Activated CD4-positive, alpha-beta T cell treated with anti-CD3 and anti-CD28 coated beads, Interleukin-2, amount 10 ng/mL, durations not matched to agents 7 days and 5 days (primary cell): ENCODE data around the gene CLIP4. TPM values are rescaled to one million over a fixed set of nuclear protein-coding genes. Genes with fewer than 3 reads are reported as not detected.

ENCODE experiments used
- CTCF ChIA-PET: fragments of 350-600 bp; sonication (Branson Sonifier 250); formaldehyde crosslinking; loops from one replicate; lab custom pipeline; 2021; ENCODE audit warnings: antibody characterized with exemption; lab: Charles Lee
- POLR2A ChIA-PET: fragments of 350-600 bp; sonication (Branson Sonifier 250); formaldehyde crosslinking; loops from one replicate; lab custom pipeline; 2021; ENCODE audit warnings: antibody characterized with exemption; lab: Charles Lee
- DNase-seq: peaks from one replicate; pipeline ENCODE4 v3.0.0-alpha.2; 2020
- H3K27ac Mint-ChIP-seq: one replicate; pipeline ENCODE4 v1.8.0; 2021; ENCODE audit warnings: mild to moderate bottlenecking, moderate library complexity, mixed read lengths
- H3K27me3 Mint-ChIP-seq: one replicate; pipeline ENCODE4 v1.8.0; 2021; ENCODE audit warnings: mixed read lengths
- H3K36me3 Mint-ChIP-seq: one replicate; pipeline ENCODE4 v1.8.0; 2021; ENCODE audit warnings: low read depth, mixed read lengths
- H3K4me1 Mint-ChIP-seq: one replicate; pipeline ENCODE4 v1.8.0; 2021; ENCODE audit warnings: mixed read lengths
- H3K4me3 Mint-ChIP-seq: one replicate; pipeline ENCODE4 v1.8.0; 2021; ENCODE audit warnings: mild to moderate bottlenecking, moderate library complexity, mixed read lengths
- H3K9me3 Mint-ChIP-seq: one replicate; pipeline ENCODE4 v1.8.0; 2021; ENCODE audit warnings: mixed read lengths
- total RNA-seq, 2 experiments: library from RNA; stranded (reverse); gene quantifications; one replicate each; pipeline ENCODE4 v1.2.3, GENCODE V29; 2021

Gene CLIP4
- total RNA-seq, 2 experiments from 2014 or later: 23.4 to 23.8 TPM

DNA sequence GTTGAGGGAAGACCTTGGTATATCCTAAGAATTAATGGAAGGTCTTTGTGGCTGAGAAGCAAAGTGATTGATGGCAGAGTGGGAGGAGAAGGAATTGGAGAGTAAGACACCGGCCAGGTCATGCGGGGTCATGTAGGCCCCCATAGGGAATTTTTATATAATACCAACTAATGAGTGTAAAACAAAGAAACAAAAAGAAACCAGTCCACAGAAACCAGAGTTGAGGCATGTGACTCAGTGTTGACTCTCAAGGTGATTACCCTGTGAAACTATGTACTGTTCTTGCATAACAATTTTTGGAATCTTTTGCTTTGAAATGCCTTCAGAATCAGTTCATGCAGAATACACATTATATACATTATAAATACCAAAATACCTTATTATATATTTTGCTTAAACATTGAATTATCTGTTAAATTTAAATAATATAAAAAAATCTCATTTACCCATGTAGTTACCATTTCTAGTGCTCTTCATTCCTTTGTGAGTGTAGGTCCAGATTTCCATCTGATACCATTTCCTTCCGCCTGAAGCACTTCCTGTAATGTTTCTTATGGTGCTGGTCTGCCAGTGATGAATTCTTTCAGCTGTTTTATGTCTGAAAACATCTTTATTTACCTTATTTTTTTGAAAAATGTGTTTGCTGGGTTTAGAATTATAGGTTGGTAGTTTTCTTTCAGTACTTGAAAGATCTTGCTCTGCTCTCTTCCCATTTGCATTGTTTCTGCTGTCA lies 8.6 kb downstream of the CLIP4 start:
- no peaks in the 10 kb centered on the region for H3K27me3 Mint-ChIP-seq
- POLR2A ChIA-PET: no interaction called here
- CTCF ChIA-PET: interaction anchor here (0.6 kb wide), 1 partner anchor 1424 kb away, joined by 3 read pairs; no protein-coding TSS in a partner anchor
- peaks cover 31% of the 10 kb centered on the region for H3K4me1 Mint-ChIP-seq
- no peak for DNase-seq
- peaks cover 60% of the 10 kb centered on the region for H3K36me3 Mint-ChIP-seq
- H3K4me3 Mint-ChIP-seq: no peak overlapping the region
- H3K9me3 Mint-ChIP-seq: peaks cover 15% of the 10 kb centered on the region
- peak overlapping the region; percentile 51 for H3K27ac Mint-ChIP-seq

DNA sequence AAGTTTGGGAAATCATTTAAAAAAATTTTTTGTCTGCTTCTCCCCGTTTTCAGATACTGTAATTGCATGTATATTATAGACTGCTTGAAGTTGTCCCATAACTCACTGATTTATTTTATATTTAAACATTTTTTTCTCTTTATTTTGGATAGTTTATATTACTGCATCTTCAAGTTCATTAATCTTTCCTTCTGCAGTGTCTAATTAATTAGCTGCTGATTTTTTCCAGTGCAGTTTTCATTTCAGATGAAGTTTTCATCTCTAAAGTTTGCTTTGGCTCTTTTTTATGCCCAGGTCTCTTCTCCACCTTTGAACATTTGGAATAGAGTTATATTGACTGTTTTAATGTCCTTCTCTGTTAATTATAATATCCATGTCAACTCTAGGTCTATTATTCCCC lies 9.3 kb downstream of the CLIP4 start:
- Mint-ChIP-seq H3K4me3 (no peak overlapping the region), H3K27ac (no peak overlapping the region), H3K4me1 (peaks cover 28% of the 10 kb centered on the region), H3K9me3 (peaks cover 15% of the 10 kb centered on the region), H3K36me3 (peaks cover 61% of the 10 kb centered on the region), H3K27me3 (no peaks in the 10 kb centered on the region)
- ChIA-PET POLR2A (no interaction called here), CTCF (interaction anchor here (0.6 kb wide), 1 partner anchor 1425 kb away, joined by 3 read pairs; no protein-coding TSS in a partner anchor)
- no peak for DNase-seq

DNA sequence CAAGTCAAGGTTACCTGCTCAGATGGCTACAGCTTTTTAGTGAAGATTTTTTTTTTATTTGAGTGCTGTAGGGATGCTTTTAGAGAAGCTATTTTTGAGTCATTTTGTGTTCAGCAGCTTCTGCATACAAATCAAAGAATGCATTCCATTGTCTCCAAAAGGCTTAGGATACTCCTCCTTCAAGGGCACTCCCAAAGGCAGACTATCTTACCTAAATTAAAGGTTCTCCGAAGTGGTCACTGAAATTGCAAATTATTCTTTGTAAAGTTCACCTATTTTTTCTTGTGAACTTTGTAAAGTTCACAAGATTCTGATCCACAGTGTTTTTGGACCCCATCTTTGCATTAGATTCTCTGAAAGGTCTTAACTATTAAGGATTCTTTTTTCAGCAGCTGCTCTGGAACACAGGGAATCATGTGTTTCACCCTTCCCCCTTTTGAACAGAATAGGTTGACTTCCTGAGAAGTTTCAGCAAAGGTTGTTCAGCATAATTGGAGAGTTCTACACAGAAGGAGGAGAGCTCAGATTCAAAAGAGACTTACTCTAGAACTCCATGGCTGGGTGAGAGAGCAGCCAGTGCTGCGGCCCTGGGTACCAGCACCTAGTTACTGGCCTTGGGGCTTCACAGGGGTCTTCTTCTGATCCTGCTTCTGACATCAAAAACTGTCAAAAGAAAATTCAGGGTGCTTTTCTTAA lies 14.5 kb downstream of the CLIP4 start:
- Mint-ChIP-seq H3K4me3 (no peak overlapping the region), H3K4me1 (peaks cover 23% of the 10 kb centered on the region), H3K27me3 (no peaks in the 10 kb centered on the region), H3K36me3 (peaks cover 59% of the 10 kb centered on the region), H3K9me3 (peaks cover 1% of the 10 kb centered on the region), H3K27ac (peak overlapping the region; percentile 9)
- POLR2A ChIA-PET: interaction anchor here (1.0 to 1.1 kb wide), 3 partner anchors 14 to 117 kb away, joined by 3 to 4 read pairs (median 3); no protein-coding TSS in a partner anchor
- CTCF ChIA-PET: interaction anchor here (0.6 to 3.3 kb wide), 7 partner anchors 10 to 24 kb away, joined by 3 to 27 read pairs (median 4); no protein-coding TSS in a partner anchor
- no peak for DNase-seq

DNA sequence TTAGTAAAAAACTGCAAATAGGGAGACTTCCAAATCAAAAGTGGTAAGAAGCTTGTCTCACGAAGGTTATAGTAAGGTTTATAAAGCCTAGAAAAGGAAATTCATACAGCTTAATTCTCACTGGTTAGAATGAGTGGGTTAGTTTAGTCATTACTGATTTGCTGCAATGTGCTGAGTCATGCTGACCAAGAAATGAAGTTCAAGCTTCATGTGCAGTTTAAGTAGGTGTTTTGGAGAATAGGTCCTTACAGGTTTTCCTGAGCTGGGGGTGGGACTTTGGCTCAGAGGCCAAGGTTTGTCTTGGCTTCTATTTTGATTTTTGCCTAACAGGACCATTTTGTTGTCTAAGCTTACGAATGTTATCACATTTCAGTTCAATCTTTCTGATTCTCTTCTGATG lies 15.1 kb downstream of the CLIP4 start:
- peaks cover 23% of the 10 kb centered on the region for H3K4me1 Mint-ChIP-seq
- no peak overlapping the region for H3K4me3 Mint-ChIP-seq
- CTCF ChIA-PET: interaction anchor here (0.6 to 3.3 kb wide), 6 partner anchors 10 to 1684 kb away, joined by 3 to 27 read pairs (median 4); no protein-coding TSS in a partner anchor
- POLR2A ChIA-PET: interaction anchor here (1.0 kb wide), 1 partner anchor 15 kb away, joined by 4 read pairs; no protein-coding TSS in a partner anchor
- peak; percentile 17 for DNase-seq
- H3K9me3 Mint-ChIP-seq: no peaks in the 10 kb centered on the region
- H3K27me3 Mint-ChIP-seq: no peaks in the 10 kb centered on the region
- H3K27ac Mint-ChIP-seq: peak overlapping the region; percentile 44
- H3K36me3 Mint-ChIP-seq: peaks cover 55% of the 10 kb centered on the region

DNA sequence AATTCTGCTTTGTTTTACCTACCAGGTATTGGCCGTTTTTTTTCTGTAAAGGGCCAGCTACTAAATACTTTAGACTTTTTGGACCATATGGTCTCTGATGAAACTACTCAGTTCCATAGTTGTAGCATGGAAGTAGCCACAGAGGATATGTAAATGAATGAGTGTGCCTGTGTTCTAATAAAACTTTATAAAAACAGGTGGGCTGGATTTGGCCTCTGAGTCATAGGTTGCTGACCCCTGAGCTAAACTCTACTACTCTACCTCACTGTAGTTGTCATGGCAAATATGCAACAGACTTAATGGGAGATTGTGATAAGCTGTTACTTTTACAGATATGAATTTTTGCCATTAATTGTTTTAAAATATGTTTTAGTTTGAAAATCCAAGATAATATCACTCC lies 19.7 kb downstream of the CLIP4 start:
- H3K27me3 Mint-ChIP-seq: no peaks in the 10 kb centered on the region
- H3K9me3 Mint-ChIP-seq: peaks cover 11% of the 10 kb centered on the region
- no peak overlapping the region for H3K27ac Mint-ChIP-seq
- H3K4me1 Mint-ChIP-seq: peaks cover 20% of the 10 kb centered on the region
- ChIA-PET CTCF (no interaction called here), POLR2A (no interaction called here)
- peaks cover 68% of the 10 kb centered on the region for H3K36me3 Mint-ChIP-seq
- no peak for DNase-seq
- no peak overlapping the region for H3K4me3 Mint-ChIP-seq

DNA sequence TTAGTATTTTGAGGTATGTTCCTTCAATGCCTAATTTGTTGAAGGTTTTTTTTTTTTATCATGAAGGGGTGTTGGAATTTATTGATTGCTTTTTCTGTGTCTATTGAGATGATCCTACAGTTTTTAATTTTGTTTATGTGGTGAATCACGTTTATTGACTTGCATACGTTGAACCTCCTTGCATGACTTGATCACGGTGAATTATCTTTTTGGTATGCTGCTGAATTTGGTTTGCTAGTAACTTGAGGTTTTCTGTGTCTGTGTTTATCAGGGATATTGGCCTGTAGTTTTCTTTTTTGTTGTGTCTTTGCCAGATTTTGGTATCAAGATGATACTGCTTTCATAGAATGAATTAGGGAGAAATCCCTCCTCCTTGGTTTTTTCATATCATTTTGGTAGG lies 23.9 kb downstream of the CLIP4 start:
- CTCF ChIA-PET: interaction anchor here (0.9 to 1.0 kb wide), 2 partner anchors 10 to 21 kb away, joined by 4 to 8 read pairs; no protein-coding TSS in a partner anchor
- H3K4me1 Mint-ChIP-seq: peaks cover 25% of the 10 kb centered on the region
- H3K4me3 Mint-ChIP-seq: no peak overlapping the region
- peak overlapping the region; percentile 14 for H3K27ac Mint-ChIP-seq
- H3K27me3 Mint-ChIP-seq: no peaks in the 10 kb centered on the region
- POLR2A ChIA-PET: no interaction called here
- peaks cover 11% of the 10 kb centered on the region for H3K9me3 Mint-ChIP-seq
- H3K36me3 Mint-ChIP-seq: peaks cover 73% of the 10 kb centered on the region
- no peak for DNase-seq

DNA sequence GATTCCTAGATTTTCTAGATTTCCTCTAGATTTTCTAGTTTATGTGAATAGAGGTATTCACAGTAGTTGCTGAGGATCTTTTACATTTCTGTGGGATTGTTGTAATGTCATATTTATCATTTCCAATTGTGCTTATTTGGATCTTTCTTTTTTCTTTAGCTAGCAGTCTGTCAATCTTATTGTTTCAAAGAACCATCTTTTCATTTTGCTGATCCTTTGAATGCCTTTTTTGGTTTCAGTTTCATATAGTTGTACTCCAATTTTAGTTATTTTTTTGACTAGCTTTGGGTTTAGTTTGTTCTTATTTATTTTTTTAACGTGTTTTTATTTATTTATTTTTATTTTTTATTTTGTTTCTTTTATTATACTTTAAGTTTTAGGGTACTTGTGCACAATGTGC lies 24.5 kb downstream of the CLIP4 start:
- Mint-ChIP-seq H3K27ac (peak overlapping the region; percentile 14), H3K4me3 (no peak overlapping the region), H3K9me3 (peaks cover 11% of the 10 kb centered on the region), H3K27me3 (no peaks in the 10 kb centered on the region), H3K4me1 (peaks cover 25% of the 10 kb centered on the region), H3K36me3 (peaks cover 75% of the 10 kb centered on the region)
- CTCF ChIA-PET: interaction anchor here (0.9 to 1.0 kb wide), 2 partner anchors 10 to 22 kb away, joined by 4 to 8 read pairs; no protein-coding TSS in a partner anchor
- POLR2A ChIA-PET: no interaction called here
- DNase-seq: no peak

DNA sequence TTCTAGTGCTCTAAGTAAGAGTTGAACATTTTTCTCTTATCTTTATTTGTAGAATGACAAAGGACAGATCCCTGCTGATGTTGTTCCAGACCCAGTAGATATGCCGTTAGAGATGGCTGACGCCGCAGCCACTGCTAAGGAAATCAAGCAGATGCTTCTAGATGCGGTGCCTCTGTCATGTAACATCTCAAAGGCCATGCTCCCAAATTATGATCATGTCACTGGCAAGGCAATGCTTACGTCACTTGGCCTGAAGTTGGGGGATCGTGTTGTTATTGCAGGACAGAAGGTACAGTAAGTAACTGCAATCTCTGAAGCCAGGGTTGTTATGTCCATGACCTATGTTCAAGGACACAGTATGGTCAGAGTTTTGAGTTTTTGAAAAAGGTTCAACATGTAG lies 28.4 kb downstream of the CLIP4 start:
- ChIA-PET CTCF (interaction anchor here (0.6 kb wide), 1 partner anchor 170 kb away, joined by 3 read pairs; no protein-coding TSS in a partner anchor), POLR2A (no interaction called here)
- H3K36me3 Mint-ChIP-seq: peaks cover 58% of the 10 kb centered on the region
- peaks cover 25% of the 10 kb centered on the region for H3K4me1 Mint-ChIP-seq
- H3K9me3 Mint-ChIP-seq: peaks cover 8% of the 10 kb centered on the region
- no peak overlapping the region for H3K27ac Mint-ChIP-seq
- no peaks in the 10 kb centered on the region for H3K27me3 Mint-ChIP-seq
- no peak overlapping the region for H3K4me3 Mint-ChIP-seq
- DNase-seq: no peak

DNA sequence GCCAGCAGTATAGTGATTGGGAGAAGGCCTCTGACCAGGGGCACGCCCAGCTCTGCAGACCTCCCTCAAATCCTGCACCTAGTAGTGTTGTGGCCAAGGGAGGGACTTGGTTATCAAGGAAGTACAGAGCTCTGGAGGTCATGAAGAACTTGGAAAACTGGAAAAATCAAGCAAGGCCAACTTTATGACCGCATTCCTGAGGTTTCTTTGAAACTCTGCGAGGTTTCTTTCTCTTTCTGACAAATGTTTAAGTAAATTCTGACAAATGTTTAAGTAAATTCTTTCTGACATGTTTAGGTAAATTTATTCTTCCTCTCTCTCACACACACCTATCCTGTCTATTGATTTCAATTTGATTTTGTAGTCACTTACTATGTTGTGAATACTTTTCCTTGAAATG lies 31.0 kb downstream of the CLIP4 start:
- H3K27me3 Mint-ChIP-seq: no peaks in the 10 kb centered on the region
- DNase-seq: no peak
- H3K36me3 Mint-ChIP-seq: peaks cover 36% of the 10 kb centered on the region
- ChIA-PET CTCF (interaction anchor here (2.7 kb wide), 1 partner anchor 16 kb away, joined by 8 read pairs; no protein-coding TSS in a partner anchor), POLR2A (no interaction called here)
- peaks cover 3% of the 10 kb centered on the region for H3K4me1 Mint-ChIP-seq
- no peaks in the 10 kb centered on the region for H3K9me3 Mint-ChIP-seq
- H3K27ac Mint-ChIP-seq: no peak overlapping the region
- H3K4me3 Mint-ChIP-seq: no peak overlapping the region

DNA sequence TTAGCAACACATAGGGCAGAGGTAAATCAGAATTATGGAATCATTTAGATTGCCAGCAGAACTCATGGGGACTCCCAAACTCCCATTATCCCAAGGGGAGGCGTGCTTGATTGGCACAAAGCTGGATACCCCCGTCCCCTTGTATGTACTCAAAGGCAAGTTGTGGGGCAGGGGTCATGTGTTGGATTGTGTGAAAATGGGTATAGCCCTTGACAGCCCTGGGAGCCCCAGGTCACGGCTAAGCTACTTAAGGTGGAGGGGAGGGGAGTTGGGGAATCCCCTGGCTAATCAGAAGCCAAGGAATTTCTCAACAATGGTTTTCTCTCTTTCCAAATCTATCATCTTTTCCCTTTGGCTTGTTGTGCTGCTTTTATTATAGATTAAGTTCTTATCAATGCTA lies 32.7 kb downstream of the CLIP4 start:
- H3K27me3 Mint-ChIP-seq: no peaks in the 10 kb centered on the region
- no peak overlapping the region for H3K27ac Mint-ChIP-seq
- DNase-seq: no peak
- POLR2A ChIA-PET: no interaction called here
- CTCF ChIA-PET: interaction anchor here (1.1 to 1.5 kb wide), 3 partner anchors 15 to 121 kb away, joined by 3 to 4 read pairs (median 3); no protein-coding TSS in a partner anchor
- no peaks in the 10 kb centered on the region for H3K4me1 Mint-ChIP-seq
- H3K4me3 Mint-ChIP-seq: no peak overlapping the region
- H3K9me3 Mint-ChIP-seq: no peaks in the 10 kb centered on the region
- H3K36me3 Mint-ChIP-seq: peaks cover 39% of the 10 kb centered on the region

DNA sequence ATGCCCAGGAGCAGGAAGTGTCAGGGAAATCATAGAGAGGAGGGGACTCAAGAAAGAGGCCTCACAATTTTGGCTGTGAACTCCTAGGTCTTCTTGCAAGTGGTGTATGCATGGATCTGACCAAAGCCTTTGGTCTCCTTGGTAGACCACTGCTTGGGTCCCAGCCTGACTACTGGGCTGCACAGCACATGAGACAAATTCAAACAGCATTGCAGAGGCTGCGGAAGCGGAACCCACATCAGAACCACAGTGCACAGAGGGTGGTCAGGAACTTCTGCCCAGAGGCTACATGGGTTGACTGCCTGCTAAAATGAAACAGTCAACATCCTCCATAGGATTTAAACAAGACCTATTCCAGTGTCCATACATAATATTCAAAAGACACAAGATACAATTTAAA lies 39.4 kb downstream of the CLIP4 start:
- Mint-ChIP-seq H3K4me1 (peaks cover 1% of the 10 kb centered on the region), H3K4me3 (no peak overlapping the region), H3K27me3 (no peaks in the 10 kb centered on the region), H3K27ac (peak overlapping the region; percentile 14), H3K36me3 (peaks cover 60% of the 10 kb centered on the region), H3K9me3 (no peaks in the 10 kb centered on the region)
- ChIA-PET CTCF (no interaction called here), POLR2A (no interaction called here)
- DNase-seq: no peak

DNA sequence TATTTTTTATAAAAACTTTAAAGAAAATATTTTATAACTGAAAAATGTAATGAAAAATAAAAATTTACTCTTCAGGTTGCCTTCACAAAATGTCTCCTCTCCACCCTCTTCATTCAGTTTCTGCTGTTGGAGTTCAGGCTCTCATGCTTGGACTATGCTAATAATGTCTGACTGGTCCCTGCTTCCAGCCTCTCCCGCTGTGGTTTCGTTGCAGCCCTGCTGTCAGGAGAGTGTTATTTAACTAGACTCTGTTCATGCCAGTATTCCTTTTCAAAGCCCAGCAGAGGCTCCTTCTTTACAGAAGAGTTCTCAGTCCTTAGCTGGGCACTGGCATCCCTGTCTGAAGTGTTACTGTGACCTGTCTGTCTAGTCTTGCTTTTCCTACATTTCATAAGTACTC lies 40.4 kb downstream of the CLIP4 start:
- Mint-ChIP-seq H3K4me3 (no peak overlapping the region), H3K9me3 (no peaks in the 10 kb centered on the region), H3K4me1 (peaks cover 1% of the 10 kb centered on the region), H3K36me3 (peaks cover 63% of the 10 kb centered on the region), H3K27me3 (no peaks in the 10 kb centered on the region), H3K27ac (no peak overlapping the region)
- no peak for DNase-seq
- ChIA-PET POLR2A (no interaction called here), CTCF (no interaction called here)
